HG03175 (cell line): ENCODE measurements around the gene SH2D7.

Experiments used
- ATAC-seq: cut with Tn5 transposase; IDR thresholded peaks from one replicate; pipeline ENCODE4 v1.9.1; 2021; ENCODE audit warnings: mild to moderate bottlenecking, moderate library complexity; ENCODE audit not compliant: unreplicated experiment

SH2D7 gene

DNA sequence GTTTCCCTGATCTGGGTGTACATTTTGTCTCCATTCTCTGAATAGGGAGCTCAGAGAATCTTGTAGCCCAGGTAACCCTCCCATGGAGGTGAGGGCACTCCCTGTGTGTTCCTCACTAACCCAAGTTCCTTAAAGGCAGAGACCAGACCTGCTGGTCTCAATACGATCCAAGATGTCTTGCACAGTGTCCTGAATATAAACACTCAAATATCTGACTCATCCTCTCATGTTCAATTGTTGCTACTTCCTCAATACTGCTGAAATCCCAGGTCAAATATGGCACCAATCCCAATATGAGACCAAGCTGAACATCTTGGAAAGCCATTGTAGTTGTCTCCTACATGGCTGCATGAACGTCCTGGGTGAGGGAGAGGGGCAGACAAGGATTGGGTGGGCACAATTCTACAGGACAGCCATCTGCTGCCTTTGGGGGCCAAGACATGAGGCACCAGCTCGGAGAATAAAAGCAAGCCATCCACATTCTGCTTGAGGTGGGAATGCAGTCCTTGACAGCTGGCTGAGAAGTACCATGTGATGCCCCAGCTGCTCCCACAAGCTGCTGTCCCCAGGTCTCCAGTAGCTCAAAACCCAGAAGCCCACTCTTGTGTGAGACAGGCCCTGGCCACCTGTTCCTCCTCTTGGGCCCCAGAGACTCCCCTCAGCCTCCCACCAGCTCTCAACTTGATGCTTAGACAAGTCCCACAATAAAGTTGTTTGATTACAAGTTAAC, 33.1 kb upstream of the SH2D7 start:
- ATAC-seq = no peak

GRCh38 chr15:78060232-78060631, 32.1 kb upstream of the SH2D7 start:
- ATAC-seq = no peak

DNA sequence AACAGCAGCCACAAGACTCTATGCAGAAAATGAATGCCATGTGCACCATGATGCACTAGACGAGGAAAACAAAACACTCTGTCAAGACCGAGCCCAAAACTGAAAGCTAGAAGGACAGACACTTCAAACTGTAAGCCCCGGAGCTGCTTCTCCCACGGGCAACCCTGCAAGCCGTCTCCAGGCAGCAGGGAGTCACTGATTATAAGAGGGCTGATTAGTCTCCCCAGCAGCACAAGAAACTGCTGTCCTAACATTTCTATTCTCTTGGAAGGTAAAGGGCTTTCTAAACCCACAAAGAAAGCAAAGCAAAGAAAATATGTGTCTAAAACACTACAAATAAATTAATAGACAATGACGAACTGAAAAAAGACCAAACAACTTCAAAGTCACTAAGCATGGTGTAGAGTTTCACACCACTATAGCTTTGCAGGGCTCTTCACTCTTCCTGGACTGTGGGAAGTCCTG, 30.4 kb upstream of the SH2D7 start:
- peak; percentile 46 for ATAC-seq

GRCh38 chr15:78063217-78063616, 29.1 kb upstream of the SH2D7 start:
- ATAC-seq = no peak

DNA sequence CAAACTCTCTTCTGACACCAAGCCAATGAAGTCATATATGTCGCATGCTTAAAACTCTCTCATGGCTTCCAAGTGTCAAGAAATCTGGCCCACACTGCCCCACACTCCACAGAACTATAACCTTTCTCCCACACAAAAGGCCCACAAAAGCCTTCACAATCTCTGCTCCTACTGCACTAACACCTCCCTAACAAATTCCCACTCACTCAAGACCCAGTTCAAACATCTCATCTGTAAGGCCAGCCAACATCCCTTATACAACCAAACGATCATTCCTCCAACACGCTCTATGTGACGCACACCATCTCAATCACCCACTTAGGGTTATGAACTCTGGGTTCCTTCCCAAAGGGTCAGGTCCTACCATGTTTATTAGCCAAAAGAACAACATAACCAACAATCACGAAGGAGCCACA, 28.4 kb upstream of the SH2D7 start:
- no peak for ATAC-seq

GRCh38 chr15:78064544-78064943, 27.8 kb upstream of the SH2D7 start:
- ATAC-seq = no peak

- no peak for ATAC-seq
These were observed 27.0 kb upstream of the SH2D7 start for GRCh38 chr15:78065284-78065872.

DNA sequence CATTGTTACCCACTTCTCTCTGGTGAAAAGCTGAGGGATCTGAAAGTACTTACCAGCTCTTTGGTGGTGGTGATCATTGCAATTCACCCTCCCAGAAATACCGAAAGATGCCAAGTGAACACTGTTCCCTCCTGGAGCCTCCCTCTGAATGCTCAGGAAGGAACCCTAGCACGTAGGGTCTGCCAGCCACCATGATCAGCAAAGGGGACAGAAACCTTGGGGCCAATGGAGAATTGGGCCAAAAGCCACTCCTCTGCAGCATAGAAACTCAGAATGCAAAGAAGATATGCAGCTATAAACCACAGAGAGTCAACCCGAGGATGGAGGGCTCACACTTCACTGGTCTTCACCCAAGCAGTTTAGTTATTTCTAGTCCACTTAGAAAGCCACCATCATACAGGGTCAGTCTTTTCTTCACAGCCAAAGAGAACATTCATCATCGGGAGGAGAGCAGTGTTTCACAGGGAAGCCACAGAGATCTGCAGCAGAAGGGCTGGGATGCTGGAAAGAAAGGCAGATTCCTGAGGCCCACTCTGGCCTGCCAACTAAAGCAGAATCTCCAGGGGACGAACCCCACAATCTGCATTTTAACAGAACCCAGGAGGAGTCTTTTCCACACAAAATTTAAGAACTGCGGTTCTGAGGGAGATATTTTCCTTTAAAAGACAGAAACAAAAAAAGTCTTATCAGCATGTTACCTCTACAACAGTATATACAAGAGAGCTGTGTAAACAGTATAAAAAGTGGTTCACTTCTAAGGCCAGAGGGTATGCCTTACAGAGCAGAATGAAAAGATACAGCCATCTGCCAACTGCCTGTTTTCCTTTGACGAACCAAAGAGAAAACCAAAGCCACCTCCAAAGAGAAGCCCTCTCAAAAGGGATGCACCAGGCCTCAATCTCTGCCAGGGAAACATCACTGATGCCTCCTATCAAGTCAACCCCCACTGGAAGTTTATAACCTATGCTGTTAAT, 26.1 kb upstream of the SH2D7 start:
- peak; percentile 64 for ATAC-seq

- no peak for ATAC-seq
These were observed 24.8 kb upstream of the SH2D7 start for GRCh38 chr15:78067328-78068228.

DNA sequence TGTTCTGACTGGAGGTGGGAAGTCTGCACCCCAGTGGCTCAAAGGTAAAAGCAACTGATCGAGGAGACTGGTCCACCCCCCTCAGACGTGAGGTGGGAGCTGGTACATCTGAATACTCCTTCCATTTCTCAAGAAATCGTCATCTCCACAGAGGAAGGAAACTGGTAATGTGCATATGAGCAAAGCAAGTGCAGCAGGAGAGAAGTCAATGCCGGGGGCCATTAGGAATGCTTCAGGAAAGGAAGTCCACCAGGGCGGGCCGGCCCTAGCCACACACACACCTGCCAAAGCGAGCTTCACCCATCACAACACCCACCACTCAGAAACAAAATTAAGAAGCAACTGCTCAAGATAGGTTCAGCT, 23.3 kb upstream of the SH2D7 start:
- ATAC-seq = no peak

DNA sequence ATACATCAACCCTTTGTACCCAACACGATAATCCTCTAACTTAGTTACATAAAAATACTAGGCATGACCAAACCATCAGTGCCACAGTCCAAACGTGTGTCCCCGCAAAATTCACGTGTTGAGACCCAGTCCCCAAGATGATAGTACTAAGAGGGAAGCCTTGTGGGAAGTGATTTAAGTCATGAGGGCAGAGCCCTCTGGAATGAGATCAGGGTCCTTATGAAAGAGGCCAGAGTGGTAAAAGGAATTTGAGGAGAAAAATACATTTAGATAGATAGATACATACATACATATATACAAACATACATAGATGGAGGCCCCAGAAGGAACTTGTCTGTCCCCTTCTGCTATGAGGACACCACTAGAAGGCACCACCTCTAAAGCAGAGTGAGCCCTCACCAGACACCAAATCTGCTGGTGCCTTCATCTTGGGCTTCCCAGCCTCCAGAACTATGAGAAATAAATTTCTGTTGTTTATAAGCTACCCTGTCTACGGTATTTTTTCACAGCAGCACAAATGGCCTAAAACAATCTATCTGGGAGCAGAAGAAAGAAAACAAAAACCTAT, 22.8 kb upstream of the SH2D7 start:
- ATAC-seq = no peak

DNA sequence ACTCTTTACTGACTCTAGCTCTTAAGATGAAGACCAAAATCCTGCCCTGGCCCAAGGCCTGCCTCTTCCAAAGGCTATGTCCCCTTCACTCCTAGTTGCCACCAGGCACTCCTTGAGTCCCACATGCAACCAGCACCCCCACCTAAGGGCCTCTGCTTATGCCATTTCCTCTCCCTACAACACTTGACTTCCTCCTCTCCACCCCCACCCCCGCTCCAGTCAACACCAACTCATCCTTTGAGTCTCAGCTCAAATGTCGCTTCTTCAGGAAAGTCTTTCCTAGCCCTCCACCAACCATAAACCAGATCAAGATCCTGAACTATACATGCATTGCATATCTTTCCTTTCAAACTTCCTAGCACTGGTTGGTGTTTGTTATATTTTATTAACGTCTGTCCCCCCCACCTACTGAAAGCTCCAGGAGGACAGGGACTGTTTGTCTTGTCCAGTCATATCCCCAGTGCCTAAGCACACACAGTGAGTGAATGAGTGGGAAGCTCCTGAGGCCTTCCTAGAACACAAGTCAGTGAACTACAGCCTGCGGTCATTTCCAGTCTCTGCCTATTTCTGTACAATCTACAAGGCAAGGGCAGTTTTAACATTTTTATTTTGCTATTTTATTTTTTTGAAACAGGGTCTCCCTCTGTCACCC, 22.2 kb upstream of the SH2D7 start:
- ATAC-seq = no peak

DNA sequence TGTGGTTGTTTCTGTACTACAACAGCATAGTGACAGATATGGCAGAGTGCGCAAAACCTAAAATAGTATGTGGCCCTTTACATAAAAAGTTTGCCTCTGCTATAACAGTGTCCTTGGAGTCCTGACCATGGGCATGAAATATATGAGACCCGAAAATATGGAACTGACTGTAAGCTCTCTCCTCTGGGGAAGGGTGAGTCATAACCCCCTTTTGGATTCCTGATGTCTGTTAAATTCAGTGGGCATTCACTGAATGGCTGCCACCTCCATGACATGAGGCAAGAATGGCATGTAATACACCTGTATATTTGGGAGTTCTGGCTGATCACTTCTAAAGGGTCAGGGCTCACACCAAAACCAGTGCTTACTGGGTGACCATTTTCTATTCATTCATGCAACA, 21.0 kb upstream of the SH2D7 start:
- no peak for ATAC-seq

GRCh38 chr15:78072080-78072892, 20.1 kb upstream of the SH2D7 start:
- ATAC-seq = no peak

DNA sequence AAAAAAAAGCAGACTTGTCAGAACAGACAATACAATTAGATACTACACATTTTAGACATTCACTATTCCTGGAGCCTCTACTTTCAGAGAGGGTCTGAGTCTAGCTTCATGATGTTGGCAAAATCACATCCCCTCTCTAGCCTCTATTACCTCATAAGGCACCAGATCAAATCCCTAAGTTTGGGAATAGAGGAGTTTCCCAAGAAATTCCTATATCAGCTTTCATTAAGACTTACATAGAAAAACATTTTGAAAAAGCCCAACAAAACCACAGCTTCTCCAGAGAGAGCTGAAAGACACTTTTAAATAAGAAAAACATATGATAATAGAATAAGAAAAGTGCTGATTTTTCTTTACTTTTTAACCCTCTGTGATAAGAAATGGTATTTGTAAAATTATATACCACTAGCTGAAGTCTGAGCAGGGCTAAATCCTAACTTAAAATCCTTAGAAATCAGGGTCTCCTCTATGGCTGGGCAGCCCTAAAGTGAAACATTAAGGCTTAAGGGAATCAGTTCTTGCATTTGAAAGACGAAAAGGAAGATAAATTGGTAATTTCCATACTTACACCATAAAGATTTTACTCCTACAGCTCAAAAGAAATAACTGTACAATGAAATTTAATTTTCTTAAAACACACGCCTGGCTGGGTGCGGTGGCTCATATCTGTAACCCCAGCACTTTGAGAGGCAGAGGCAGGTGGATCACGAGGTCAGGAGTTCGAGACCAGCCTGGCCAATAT, 19.1 kb upstream of the SH2D7 start:
- no peak for ATAC-seq

DNA sequence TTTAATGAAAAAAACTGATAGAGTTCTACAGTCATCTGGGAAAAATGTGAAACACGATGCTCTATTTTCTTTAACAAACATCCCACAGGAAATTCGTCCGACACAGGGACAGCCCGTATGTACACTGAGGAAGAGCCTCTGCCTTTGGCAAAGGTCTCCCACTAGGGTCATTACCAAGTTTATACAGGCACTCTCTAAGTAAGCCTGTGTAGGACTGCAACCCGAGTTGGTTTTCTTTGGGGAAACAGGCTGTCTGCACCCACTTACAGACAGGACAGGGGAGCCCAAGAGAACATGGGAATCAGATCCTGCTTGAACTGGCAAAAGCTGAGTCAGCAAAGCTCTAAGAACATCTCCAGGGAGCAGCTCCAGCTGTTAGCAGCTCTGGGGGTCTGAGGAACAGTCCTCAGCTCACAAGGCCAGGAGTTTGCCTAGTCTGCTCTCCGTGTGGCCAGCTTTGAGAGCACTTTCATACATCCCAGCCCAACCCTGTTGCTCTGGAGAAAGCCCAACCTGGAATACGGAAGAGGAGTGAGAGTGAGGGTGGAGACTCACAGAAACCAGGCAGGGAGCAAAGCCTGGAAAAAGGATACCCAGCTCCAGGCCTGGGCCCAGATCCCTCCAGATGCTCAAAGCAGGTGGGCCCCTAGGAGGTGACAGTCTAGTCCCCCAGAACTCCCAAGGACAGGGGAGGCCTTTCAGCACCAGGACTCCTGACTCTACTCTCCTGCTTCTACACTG, 16.7 kb upstream of the SH2D7 start:
- ATAC-seq = no peak

- ATAC-seq = no peak
These were observed 15.9 kb upstream of the SH2D7 start for GRCh38 chr15:78076231-78077052.
